ENCODE data around the gene OR52J3. TPM values are rescaled to one million over a fixed set of nuclear protein-coding genes. Genes with fewer than 3 reads are reported as not detected.
A peak's percentile ranks its signal among the peaks of the same experiment; 100 is the strongest.
"Not testable (repeated sequence)": the region's sequence is repeated elsewhere in the genome, so short reads cannot be mapped to it uniquely, and the experiment has no call there.

The OR52J3 gene
- total RNA-seq, result not detected

GRCh38 chr11:5046226-5046625, at the start of gene OR52J3:
Gene OR52J3 (plus strand): TSS chr11:5046526. CDS start chr11:5046526, 0 bp downstream.
- Mint-ChIP-seq H3K27me3 (ENCODE audit: low read depth) (no peaks in the 10 kb centered on the region), H3K4me3 (no peak within 1 kb of the TSS), H3K9me3 (no peaks in the 10 kb centered on the region), H3K36me3 (ENCODE audit: insufficient read depth in 2 of 2) (no peaks in the 10 kb centered on the region), H3K27ac (no peak within 1 kb of the TSS), H3K4me1 (ENCODE audit: low read depth) (no peaks in the 10 kb centered on the region)
- DNase-seq, result no peak
- no peak for ATAC-seq (replicated peaks in 1 of 2)

GRCh38 chr11:5004424-5005274, 41.7 kb upstream of the OR52J3 start:
- no peaks in the 10 kb centered on the region for H3K36me3 Mint-ChIP-seq (ENCODE audit: insufficient read depth in 2 of 2)
- DNase-seq (peak; percentile 29 to 37), ATAC-seq (replicated peaks in 1 of 2) (no peak)
- no peaks in the 10 kb centered on the region for H3K27me3 Mint-ChIP-seq (ENCODE audit: low read depth)
- H3K4me3 Mint-ChIP-seq, result no peak overlapping the region
- no peak overlapping the region for H3K27ac Mint-ChIP-seq
- H3K4me1 Mint-ChIP-seq (ENCODE audit: low read depth), result no peaks in the 10 kb centered on the region
- no peaks in the 10 kb centered on the region for H3K9me3 Mint-ChIP-seq

GRCh38 chr11:5007561-5007960, 38.8 kb upstream of the OR52J3 start:
- ATAC-seq (replicated peaks in 1 of 2) (no peak), DNase-seq (no peak)
- H3K4me3 Mint-ChIP-seq, result no peak overlapping the region
- no peaks in the 10 kb centered on the region for H3K4me1 Mint-ChIP-seq (ENCODE audit: low read depth)
- no peaks in the 10 kb centered on the region for H3K9me3 Mint-ChIP-seq
- H3K27me3 Mint-ChIP-seq (ENCODE audit: low read depth), result no peaks in the 10 kb centered on the region
- H3K27ac Mint-ChIP-seq, result no peak overlapping the region
- H3K36me3 Mint-ChIP-seq (ENCODE audit: insufficient read depth in 2 of 2), result no peaks in the 10 kb centered on the region

GRCh38 chr11:5011254-5011653, 35.1 kb upstream of the OR52J3 start:
- H3K27me3 Mint-ChIP-seq (ENCODE audit: low read depth), result no peaks in the 10 kb centered on the region
- DNase-seq (no peak), ATAC-seq (replicated peaks in 1 of 2) (no peak)
- H3K4me1 Mint-ChIP-seq (ENCODE audit: low read depth), result no peaks in the 10 kb centered on the region
- H3K4me3 Mint-ChIP-seq, result no peak overlapping the region
- no peak overlapping the region for H3K27ac Mint-ChIP-seq
- no peaks in the 10 kb centered on the region for H3K9me3 Mint-ChIP-seq
- H3K36me3 Mint-ChIP-seq (ENCODE audit: insufficient read depth in 2 of 2), result no peaks in the 10 kb centered on the region

- Mint-ChIP-seq H3K4me3 (no peak overlapping the region), H3K9me3 (no peaks in the 10 kb centered on the region), H3K27me3 (ENCODE audit: low read depth) (no peaks in the 10 kb centered on the region), H3K27ac (no peak overlapping the region), H3K4me1 (ENCODE audit: low read depth) (no peaks in the 10 kb centered on the region), H3K36me3 (ENCODE audit: insufficient read depth in 2 of 2) (no peaks in the 10 kb centered on the region)
- no peak for ATAC-seq (replicated peaks in 1 of 2)
- DNase-seq, result no peak
Measured at GRCh38 chr11:5013012-5013411, 33.3 kb upstream of the OR52J3 start.

GRCh38 chr11:5021996-5022395, 24.3 kb upstream of the OR52J3 start:
- ATAC-seq (replicated peaks in 1 of 2), result no peak
- no peak overlapping the region for H3K27ac Mint-ChIP-seq
- H3K4me3 Mint-ChIP-seq, result no peak overlapping the region
- H3K36me3 Mint-ChIP-seq (ENCODE audit: insufficient read depth in 2 of 2), result peaks cover 2 to 6% of the 10 kb centered on the region in 2 donors
- H3K9me3 Mint-ChIP-seq, result peaks cover 9 to 13% of the 10 kb centered on the region in 2 donors
- no peaks in the 10 kb centered on the region for H3K27me3 Mint-ChIP-seq (ENCODE audit: low read depth)
- DNase-seq, result no peak
- H3K4me1 Mint-ChIP-seq (ENCODE audit: low read depth), result no peaks in the 10 kb centered on the region

GRCh38 chr11:5036669-5037068, 9.7 kb upstream of the OR52J3 start:
- no peak for DNase-seq

GRCh38 chr11:5037926-5038325, 8.4 kb upstream of the OR52J3 start:
- H3K27me3 Mint-ChIP-seq (ENCODE audit: low read depth), result no peaks in the 10 kb centered on the region
- DNase-seq (no peak), ATAC-seq (replicated peaks in 1 of 2) (no peak)
- H3K4me3 Mint-ChIP-seq, result no peak overlapping the region
- H3K4me1 Mint-ChIP-seq (ENCODE audit: low read depth), result no peaks in the 10 kb centered on the region
- H3K36me3 Mint-ChIP-seq (ENCODE audit: insufficient read depth in 2 of 2), result no peaks in the 10 kb centered on the region
- H3K27ac Mint-ChIP-seq, result no peak overlapping the region
- no peaks in the 10 kb centered on the region for H3K9me3 Mint-ChIP-seq

More at GRCh38 chr11:5036669-5037068, 9.7 kb upstream of the OR52J3 start:
- H3K36me3 Mint-ChIP-seq (ENCODE audit: insufficient read depth in 2 of 2), result no peaks in the 10 kb centered on the region
- H3K4me3 Mint-ChIP-seq, result no peak overlapping the region
- ATAC-seq (replicated peaks in 1 of 2), result no peak
- no peaks in the 10 kb centered on the region for H3K4me1 Mint-ChIP-seq (ENCODE audit: low read depth)
- no peaks in the 10 kb centered on the region for H3K9me3 Mint-ChIP-seq
- no peaks in the 10 kb centered on the region for H3K27me3 Mint-ChIP-seq (ENCODE audit: low read depth)
- H3K27ac Mint-ChIP-seq, result no peak overlapping the region

- Mint-ChIP-seq H3K4me3 (no peak overlapping the region), H3K4me1 (ENCODE audit: low read depth) (no peaks in the 10 kb centered on the region), H3K9me3 (no peaks in the 10 kb centered on the region), H3K27ac (no peak overlapping the region), H3K36me3 (ENCODE audit: insufficient read depth in 2 of 2) (no peaks in the 10 kb centered on the region), H3K27me3 (ENCODE audit: low read depth) (no peaks in the 10 kb centered on the region)
- no peak for DNase-seq
- no peak for ATAC-seq (replicated peaks in 1 of 2)
Measured at GRCh38 chr11:5038341-5038740, 8.0 kb upstream of the OR52J3 start.

GRCh38 chr11:5040876-5041275, 5.5 kb upstream of the OR52J3 start:
- Mint-ChIP-seq H3K27me3 (ENCODE audit: low read depth) (no peaks in the 10 kb centered on the region), H3K36me3 (ENCODE audit: insufficient read depth in 2 of 2) (no peaks in the 10 kb centered on the region), H3K4me3 (no peak overlapping the region)

GRCh38 chr11:5042091-5042490, 4.2 kb upstream of the OR52J3 start:
- H3K27ac Mint-ChIP-seq, result no peak overlapping the region
- H3K36me3 Mint-ChIP-seq (ENCODE audit: insufficient read depth in 2 of 2), result no peaks in the 10 kb centered on the region
- no peak for DNase-seq
- H3K9me3 Mint-ChIP-seq, result no peaks in the 10 kb centered on the region
- H3K4me3 Mint-ChIP-seq, result no peak overlapping the region
- H3K4me1 Mint-ChIP-seq (ENCODE audit: low read depth), result no peaks in the 10 kb centered on the region
- ATAC-seq (replicated peaks in 1 of 2), result no peak
- no peaks in the 10 kb centered on the region for H3K27me3 Mint-ChIP-seq (ENCODE audit: low read depth)

More at GRCh38 chr11:5040876-5041275, 5.5 kb upstream of the OR52J3 start:
- no peak for DNase-seq
- H3K9me3 Mint-ChIP-seq, result no peaks in the 10 kb centered on the region
- no peaks in the 10 kb centered on the region for H3K4me1 Mint-ChIP-seq (ENCODE audit: low read depth)
- ATAC-seq (replicated peaks in 1 of 2), result no peak
- no peak overlapping the region for H3K27ac Mint-ChIP-seq

GRCh38 chr11:5043380-5043779, 2.9 kb upstream of the OR52J3 start:
- Mint-ChIP-seq H3K4me1 (ENCODE audit: low read depth) (no peaks in the 10 kb centered on the region), H3K36me3 (ENCODE audit: insufficient read depth in 2 of 2) (no peaks in the 10 kb centered on the region), H3K27ac (no peak overlapping the region), H3K27me3 (ENCODE audit: low read depth) (no peaks in the 10 kb centered on the region), H3K4me3 (no peak overlapping the region), H3K9me3 (no peaks in the 10 kb centered on the region)
- DNase-seq, result no peak
- no peak for ATAC-seq (replicated peaks in 1 of 2)

- Mint-ChIP-seq H3K4me1 (ENCODE audit: low read depth) (no peaks in the 10 kb centered on the region), H3K9me3 (no peaks in the 10 kb centered on the region), H3K4me3 (no peak overlapping the region), H3K27me3 (ENCODE audit: low read depth) (no peaks in the 10 kb centered on the region), H3K36me3 (ENCODE audit: insufficient read depth in 2 of 2) (no peaks in the 10 kb centered on the region), H3K27ac (no peak overlapping the region)
- ATAC-seq (replicated peaks in 1 of 2), result no peak
- no peak for DNase-seq
Measured at GRCh38 chr11:5046754-5047330, 516 bp downstream of the OR52J3 start.

GRCh38 chr11:5058679-5059078, 12.4 kb downstream of the OR52J3 start:
- DNase-seq; H3K4me3 Mint-ChIP-seq; ATAC-seq (replicated peaks in 1 of 2); H3K27me3 Mint-ChIP-seq (ENCODE audit: low read depth); H3K4me1 Mint-ChIP-seq (ENCODE audit: low read depth); H3K27ac Mint-ChIP-seq; H3K9me3 Mint-ChIP-seq; H3K36me3 Mint-ChIP-seq (ENCODE audit: insufficient read depth in 2 of 2): not testable (repeated sequence)

Measured in activated T-cell treated with anti-CD3 and anti-CD28 coated beads, Interleukin-2, amount 50 U/mL, for 72 hours (primary cell).